GM18505 (cell line): Measurements from ENCODE around the gene EPB41L4A.

Source experiments
- ATAC-seq: cut with Tn5 transposase; IDR thresholded peaks from one replicate; pipeline ENCODE4 v1.9.1; 2021; ENCODE audit not compliant: unreplicated experiment
- POLR2A ChIP-seq: IDR thresholded peaks from 4 replicates; pipeline ENCODE4 v1.6.1; 2011; ENCODE audit warnings: borderline replicate concordance; ENCODE audit not compliant: insufficient read depth, insufficient read length; ENCODE audit errors: extremely low read depth

The EPB41L4A gene

DNA sequence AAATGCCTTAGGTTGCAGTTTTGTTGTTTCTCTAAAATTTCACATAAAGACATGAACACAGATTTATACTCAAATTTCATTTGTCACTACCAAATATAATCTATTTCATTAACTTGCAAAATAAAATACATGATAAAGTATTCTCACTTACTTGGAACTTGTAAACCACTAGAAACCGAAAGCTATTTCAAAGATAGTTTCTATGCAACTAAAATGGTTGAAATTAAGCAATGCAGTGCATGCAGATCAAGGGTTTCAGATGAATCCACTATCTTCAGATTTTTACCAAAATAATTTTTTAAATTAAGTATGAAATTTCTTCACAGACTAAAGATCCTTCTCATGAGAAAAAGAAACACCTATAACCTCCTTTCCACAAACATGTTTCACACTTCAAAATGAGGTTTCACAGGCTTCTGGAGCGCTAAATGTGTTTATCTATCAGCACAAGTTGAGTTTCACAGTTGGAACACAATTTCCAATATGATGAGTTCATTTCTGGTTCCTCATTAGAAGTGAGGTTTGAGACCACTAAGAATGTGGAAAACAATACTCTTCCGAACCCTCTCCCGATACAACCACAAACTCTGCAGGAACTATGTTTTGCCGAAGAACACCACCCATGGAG lies 63.9 kb downstream of the EPB41L4A start:
- ATAC-seq: no peak

DNA sequence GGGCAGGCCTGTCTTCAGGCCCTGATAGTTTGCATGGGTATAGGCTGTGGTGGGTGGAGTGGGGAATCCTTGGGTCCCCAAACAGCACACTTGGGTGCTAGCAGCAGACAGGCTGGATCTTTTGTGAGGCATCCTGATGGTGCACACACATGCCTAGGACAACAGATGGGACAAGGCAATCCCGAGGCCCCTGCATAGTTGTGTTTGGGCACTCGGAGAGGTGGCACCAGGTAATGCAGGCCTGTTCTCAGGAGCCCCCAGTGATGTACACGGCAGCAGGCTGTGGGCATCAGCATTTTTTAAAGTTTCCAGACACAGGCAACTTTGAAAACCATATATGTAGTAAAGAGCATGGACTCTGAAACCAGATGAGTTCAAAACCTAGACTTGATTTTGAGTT lies 65.4 kb downstream of the EPB41L4A start:
- TF ChIP-seq POLR2A: no peak
- ATAC-seq: no peak

More for the DNA sequence above, 63.9 kb downstream of the EPB41L4A start:
- TF ChIP-seq POLR2A: no peak

DNA sequence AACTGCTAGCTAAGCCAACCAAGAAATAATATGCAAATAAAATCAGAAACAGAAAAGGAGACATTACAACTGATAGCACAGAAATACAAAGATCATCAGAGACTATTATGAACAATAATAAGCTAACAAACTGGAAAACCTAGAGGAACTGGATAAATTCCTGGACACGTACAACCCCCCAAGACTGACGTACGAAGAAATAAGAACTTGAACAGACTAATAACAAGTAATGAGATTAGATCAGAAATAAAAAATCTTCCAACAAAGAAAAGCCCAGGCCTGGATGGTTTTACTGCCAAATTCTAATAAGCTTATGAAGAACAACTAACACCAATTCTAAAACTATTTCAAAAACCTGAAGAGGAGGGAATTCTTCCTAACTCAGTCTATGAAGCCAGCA lies 67.9 kb downstream of the EPB41L4A start:
- TF ChIP-seq POLR2A: no peak
- no peak for ATAC-seq

DNA sequence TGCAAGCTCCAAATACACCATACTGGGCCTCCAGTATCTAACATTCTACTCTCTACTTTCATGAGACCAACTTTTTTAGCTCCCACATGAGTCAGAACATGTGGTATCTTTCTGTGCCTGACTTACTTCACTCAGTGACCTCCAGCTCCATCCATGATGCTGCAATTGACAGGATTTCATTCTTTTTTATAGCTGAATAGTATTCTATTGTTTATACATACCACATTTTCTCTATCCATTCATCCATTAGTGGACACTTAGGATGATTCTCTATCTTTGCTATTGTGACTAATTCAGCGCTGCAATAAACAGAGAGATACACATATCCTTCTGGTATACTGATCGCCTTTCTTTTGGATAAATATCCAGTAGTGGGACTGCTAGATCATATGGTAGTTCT lies 68.5 kb downstream of the EPB41L4A start:
- no peak for TF ChIP-seq POLR2A
- ATAC-seq: no peak

GRCh38 chr5:112349371-112349770 lies 69.7 kb downstream of the EPB41L4A start:
- no peak for TF ChIP-seq POLR2A
- ATAC-seq: no peak

GRCh38 chr5:112348915-112349314 lies 70.2 kb downstream of the EPB41L4A start:
- no peak for ATAC-seq
- no peak for TF ChIP-seq POLR2A

DNA sequence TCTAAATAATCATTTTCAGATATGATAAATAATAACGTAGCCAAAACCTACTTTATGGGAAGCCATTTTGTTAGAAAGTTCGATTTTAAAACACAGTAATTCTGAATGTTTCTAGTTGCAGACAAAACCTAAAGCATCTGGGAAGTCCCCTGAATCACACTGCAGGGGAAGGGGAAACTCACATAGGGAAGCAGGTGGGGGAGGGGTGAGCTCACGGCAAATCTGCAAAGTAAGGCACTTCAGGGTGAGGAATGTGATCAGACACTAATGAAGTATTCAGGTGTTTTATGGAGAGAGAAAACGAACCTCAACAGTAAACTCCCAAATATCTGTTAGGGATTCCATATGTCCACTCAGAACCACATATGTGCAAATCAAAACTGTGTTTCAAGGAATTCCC lies 70.7 kb downstream of the EPB41L4A start:
- ATAC-seq: no peak
- TF ChIP-seq POLR2A: no peak

- ATAC-seq: no peak
- no peak for TF ChIP-seq POLR2A
Observed at GRCh38 chr5:112346411-112347044, 72.5 kb downstream of the EPB41L4A start.

DNA sequence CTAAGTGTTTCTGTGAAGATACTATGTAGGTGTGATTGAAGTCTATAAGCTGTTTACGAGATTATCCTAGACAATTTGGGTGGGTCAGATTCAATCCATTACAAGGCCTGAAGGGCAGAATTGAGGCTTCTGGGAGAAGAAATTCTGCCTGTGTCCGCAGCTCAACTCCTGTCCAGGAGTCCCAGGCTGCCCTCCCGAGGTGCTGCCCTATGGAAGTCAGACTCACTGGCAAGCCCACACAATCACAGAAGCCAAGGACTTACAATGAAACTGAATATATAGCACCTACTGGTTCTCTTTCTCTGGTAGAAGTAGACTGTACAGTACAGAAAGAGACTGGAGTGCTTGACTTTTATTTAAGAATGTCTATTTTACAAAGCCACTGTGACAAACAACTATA lies 74.5 kb downstream of the EPB41L4A start:
- TF ChIP-seq POLR2A: no peak
- ATAC-seq: no peak

DNA sequence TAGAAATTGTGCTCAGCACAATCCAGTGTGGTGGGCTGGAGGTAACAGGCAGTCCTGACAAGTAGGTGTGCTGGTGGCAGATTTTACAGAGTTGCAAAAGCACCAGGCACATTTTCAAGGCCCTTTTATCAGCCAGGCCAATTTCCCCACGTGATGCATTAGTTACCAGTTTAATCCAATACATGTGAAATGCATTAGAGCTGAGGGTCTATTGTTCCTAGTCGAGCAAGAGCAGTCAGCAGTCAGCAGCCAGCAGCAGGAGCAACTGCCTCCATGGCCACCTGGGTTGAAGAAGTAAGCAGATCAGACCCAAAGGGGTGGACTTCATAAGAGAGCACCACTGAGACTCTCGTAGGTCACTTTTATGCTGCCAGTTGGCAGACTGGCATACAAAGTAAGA lies 76.7 kb downstream of the EPB41L4A start:
- no peak for ATAC-seq
- TF ChIP-seq POLR2A: no peak

DNA sequence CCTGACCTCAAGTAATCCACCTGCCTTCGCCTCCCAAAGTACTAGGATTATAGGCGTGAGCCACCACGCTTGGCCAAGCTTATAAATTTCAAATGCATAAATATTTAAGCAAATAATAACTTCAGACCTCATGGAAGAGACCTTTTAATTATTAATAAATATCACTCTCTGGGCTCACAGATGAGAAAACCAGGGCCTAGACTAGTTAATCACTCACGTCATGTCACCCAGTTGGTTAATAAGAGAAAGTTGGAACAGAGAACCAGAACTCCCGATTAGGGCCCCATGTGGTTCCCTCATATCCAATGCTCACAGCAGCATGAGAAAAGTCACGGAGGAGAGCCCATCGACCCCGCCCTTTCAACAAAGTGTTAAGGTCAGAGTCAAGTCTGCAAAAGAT lies 79.3 kb downstream of the EPB41L4A start:
- ATAC-seq: no peak
- TF ChIP-seq POLR2A: no peak

DNA sequence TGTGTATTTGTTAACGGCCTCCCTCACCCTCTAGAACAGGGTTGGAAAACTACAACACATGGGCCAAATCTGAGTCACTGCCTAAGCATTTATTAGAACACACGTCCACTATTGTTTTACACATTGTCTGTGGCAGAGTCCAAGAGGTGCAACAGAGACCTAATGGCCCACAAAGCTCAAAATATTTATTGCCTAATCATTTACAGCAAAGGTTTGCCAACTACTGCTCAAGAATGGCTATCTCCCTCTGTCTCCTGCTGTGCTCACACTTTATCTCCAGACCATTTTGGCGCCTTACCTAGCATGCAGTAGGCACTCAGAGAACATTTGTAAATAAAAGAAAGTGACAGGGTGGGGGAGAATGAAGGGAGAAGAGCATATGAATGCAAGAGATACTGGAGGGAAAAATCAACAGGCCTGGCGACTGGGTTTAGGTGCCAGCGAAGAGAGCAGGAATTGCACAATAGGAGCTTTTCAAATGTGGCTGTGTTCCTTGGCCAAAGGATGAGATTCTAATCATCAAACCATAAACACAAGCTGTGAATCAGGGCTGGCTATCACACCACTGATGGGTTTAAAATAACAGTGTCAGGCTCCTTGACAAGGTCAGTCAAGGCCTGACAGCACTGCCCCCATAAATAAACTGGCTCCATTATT lies 80.3 kb downstream of the EPB41L4A start:
- ATAC-seq: no peak
- no peak for TF ChIP-seq POLR2A

GRCh38 chr5:112333331-112333781 lies 85.7 kb downstream of the EPB41L4A start:
- no peak for TF ChIP-seq POLR2A
- ATAC-seq: no peak

DNA sequence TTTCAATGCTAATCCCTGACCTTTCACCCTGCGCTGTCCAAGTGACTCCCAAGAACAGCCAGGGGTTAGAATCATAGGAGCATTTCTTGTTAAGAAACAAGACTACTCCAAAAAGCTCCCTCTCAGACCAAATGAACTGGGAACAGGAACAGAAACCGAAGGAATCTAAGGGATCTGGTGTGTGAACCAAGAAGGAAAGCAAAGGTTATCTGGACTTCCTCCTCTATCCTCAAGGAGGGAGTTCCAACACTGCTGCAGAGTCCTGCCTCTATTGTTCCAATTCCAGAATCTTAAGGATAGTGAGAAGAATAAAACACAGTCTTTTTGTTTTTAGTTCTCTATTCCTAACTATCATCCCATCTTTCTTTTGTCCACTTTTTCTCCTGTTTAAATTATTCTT lies 87.2 kb downstream of the EPB41L4A start:
- no peak for ATAC-seq
- no peak for TF ChIP-seq POLR2A

DNA sequence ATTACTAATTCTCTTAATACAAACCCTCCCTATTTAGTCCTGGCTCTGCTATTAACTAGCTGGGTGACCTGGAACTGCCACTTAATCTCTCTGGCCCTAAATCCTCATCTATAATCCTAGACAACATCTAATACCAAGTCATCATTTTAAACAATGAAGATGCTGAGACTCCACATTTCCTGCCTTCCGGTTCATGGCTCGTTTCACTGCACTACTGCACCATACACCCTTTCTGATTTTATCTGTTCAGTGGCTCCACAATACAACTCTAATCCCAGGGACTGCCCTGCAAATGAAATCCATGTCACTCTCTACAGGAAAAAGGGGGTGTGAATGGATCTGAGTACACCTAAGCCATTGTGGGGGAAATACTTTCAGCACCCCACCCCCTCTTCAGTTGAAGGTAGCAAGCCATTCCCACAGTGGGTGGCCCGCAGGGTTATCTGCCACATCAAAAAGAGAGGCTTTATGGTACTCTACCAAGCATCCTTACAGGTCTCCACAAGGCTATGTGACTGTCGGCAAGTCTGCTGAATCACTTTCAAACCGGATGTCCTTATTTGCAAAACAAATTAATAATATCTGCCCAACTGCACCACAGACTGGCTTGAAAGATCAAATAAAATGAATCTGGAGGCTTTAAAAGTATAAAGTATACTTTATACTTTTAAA lies 89.5 kb downstream of the EPB41L4A start:
- peak; percentile 92 for ATAC-seq

More for the DNA sequence above, 89.5 kb downstream of the EPB41L4A start:
- no peak for TF ChIP-seq POLR2A
